IMR-90 (cell line): Measurements from ENCODE around the gene CDH13. TPM values are rescaled to one million over a fixed set of nuclear protein-coding genes. Genes with fewer than 3 reads are reported as not detected.

ENCODE experiments used
- ATAC-seq: fragments of 200-7000 bp; cut with Tn5 transposase; 2 replicates; pipeline ENCODE4 v1.9.1; 2020; ENCODE audit warnings: low read depth, mild to moderate bottlenecking, moderate library complexity
- BruUV-seq: library from RNA; stranded (reverse); fragments of 400-500 nt; replicated peaks from 2 replicates; lab custom pipeline; 2021; lab: Mats Ljungman, UMichigan
- CTCF ChIA-PET: fragments of 300-600 bp; formaldehyde crosslinking; extraction: SDS; loops from one replicate; lab custom pipeline; 2021; ENCODE audit warnings: antibody characterized with exemption; lab: Yijun Ruan, JAX
- POLR2A ChIA-PET: fragments of 300-600 bp; sonication (Branson Sonifier 250); formaldehyde crosslinking; loops from one replicate; lab custom pipeline; 2022; ENCODE audit warnings: antibody characterized with exemption; ENCODE audit not compliant: unreplicated experiment; lab: Charles Lee
- DNase-seq: peaks from one replicate; pipeline ENCODE4 v3.0.0; 2013
- H2AFZ ChIP-seq: replicated peaks from 2 replicates; pipeline ENCODE3; 2013; ENCODE audit warnings: low read length, mild to moderate bottlenecking; ENCODE audit not compliant: poor library complexity
- H2AK5ac ChIP-seq: 2 replicates; pipeline ENCODE4 v1.6.1; 2013; ENCODE audit warnings: low read depth, low read length, inconsistent platforms
- H2AK9ac ChIP-seq: replicated peaks from 2 replicates; pipeline ENCODE3; 2013; ENCODE audit warnings: mild to moderate bottlenecking, low read depth, low read length, moderate library complexity; ENCODE audit not compliant: poor library complexity
- H2BK120ac ChIP-seq: 2 replicates; pipeline ENCODE4 v1.6.1; 2013; ENCODE audit warnings: low read depth, low read length, inconsistent platforms
- H2BK15ac ChIP-seq: 3 replicates; pipeline ENCODE4 v1.6.1; 2013; ENCODE audit warnings: low read depth, low read length, inconsistent platforms
- H2BK20ac ChIP-seq: 2 replicates; pipeline ENCODE4 v1.6.1; 2013; ENCODE audit warnings: low read depth, mild to moderate bottlenecking, inconsistent platforms, low read length, moderate library complexity
- H2BK5ac ChIP-seq: 2 replicates; pipeline ENCODE4 v1.6.1; 2013; ENCODE audit warnings: mild to moderate bottlenecking, low read depth, low read length, inconsistent platforms; ENCODE audit not compliant: poor library complexity, severe bottlenecking
- H3K14ac ChIP-seq: replicated peaks from 2 replicates; pipeline ENCODE4 v1.6.1; 2013; ENCODE audit warnings: low read depth, low read length, inconsistent platforms
- H3K18ac ChIP-seq: 2 replicates; pipeline ENCODE4 v1.6.1; 2013; ENCODE audit warnings: low read depth, low read length, control low read depth
- H3K23ac ChIP-seq: 2 replicates; pipeline ENCODE4 v1.6.1; 2013; ENCODE audit warnings: low read depth, low read length, inconsistent platforms
- H3K27ac ChIP-seq: 2 replicates; pipeline ENCODE4 v1.5.1; 2013; ENCODE audit warnings: mild to moderate bottlenecking, control low read depth, low read length; ENCODE audit not compliant: insufficient read depth
- H3K27me3 ChIP-seq: 2 replicates; pipeline ENCODE4 v1.6.1; 2013; ENCODE audit warnings: low read length; ENCODE audit not compliant: control insufficient read depth, insufficient read depth
- H3K36me3 ChIP-seq: 2 replicates; pipeline ENCODE4 v1.6.1; 2013; ENCODE audit warnings: low read length, mixed read lengths; ENCODE audit not compliant: control insufficient read depth, insufficient read depth
- H3K4ac ChIP-seq: 2 replicates; pipeline ENCODE4 v1.6.1; 2013; ENCODE audit warnings: low read depth, low read length, inconsistent platforms
- H3K4me1 ChIP-seq: 2 replicates; pipeline ENCODE4 v1.6.1; 2013; ENCODE audit warnings: low read length, mixed read lengths; ENCODE audit not compliant: control insufficient read depth, insufficient read depth
- H3K4me2 ChIP-seq: 2 replicates; pipeline ENCODE4 v1.6.1; 2013; ENCODE audit warnings: low read depth, mild to moderate bottlenecking, control low read depth, low read length, moderate library complexity
- H3K4me3 ChIP-seq: 2 replicates; pipeline ENCODE4 v1.5.1; 2013; ENCODE audit warnings: low read depth, mild to moderate bottlenecking, control low read depth, low read length, moderate library complexity; ENCODE audit not compliant: insufficient read depth
- H3K56ac ChIP-seq: 2 replicates; pipeline ENCODE4 v1.6.1; 2013; ENCODE audit warnings: low read length, inconsistent platforms; ENCODE audit not compliant: insufficient read depth; ENCODE audit errors: extremely low read depth
- H3K79me1 ChIP-seq, 2 experiments: 2 replicates each; pipeline ENCODE4 v1.6.1; 2013; ENCODE audit warnings: low read length in 2 of 2, inconsistent platforms in 1 of 2, low read depth in 1 of 2
- H3K9ac ChIP-seq: 2 replicates; pipeline ENCODE4 v1.6.1; 2013; ENCODE audit warnings: low read depth, low read length, control low read depth
- H3K9me1 ChIP-seq: 2 replicates; pipeline ENCODE4 v1.6.1; 2013; ENCODE audit warnings: low read length, inconsistent platforms; ENCODE audit not compliant: insufficient read depth
- H3K9me3 ChIP-seq: 2 replicates; pipeline ENCODE4 v1.6.1; 2013; ENCODE audit warnings: low read length; ENCODE audit not compliant: control insufficient read depth, insufficient read depth
- H4K20me1 ChIP-seq: 2 replicates; pipeline ENCODE4 v1.6.1; 2013; ENCODE audit warnings: low read length, inconsistent platforms; ENCODE audit not compliant: insufficient read depth
- H4K5ac ChIP-seq: 2 replicates; pipeline ENCODE4 v1.6.1; 2013; ENCODE audit warnings: mild to moderate bottlenecking, low read depth, low read length, control low read depth
- H4K8ac ChIP-seq, 2 experiments: 2 replicates each; pipeline ENCODE4 v1.6.1; 2013; ENCODE audit warnings: low read depth in 2 of 2, low read length in 2 of 2, control low read depth in 1 of 2, inconsistent platforms in 1 of 2
- H4K91ac ChIP-seq: 2 replicates; pipeline ENCODE4 v1.6.1; 2013; ENCODE audit warnings: low read depth, low read length, inconsistent platforms; ENCODE audit not compliant: insufficient read depth
- ELK1 ChIP-seq: fragments of 150-350 bp; IDR thresholded peaks from 2 replicates; pipeline ENCODE4 v1.6.1; 2016; ENCODE audit warnings: low read depth, mild to moderate bottlenecking, low read length, moderate library complexity, borderline replicate concordance
- POLR2A ChIP-seq: IDR thresholded peaks from 2 replicates; pipeline ENCODE4 v1.6.1; 2012; ENCODE audit warnings: mild to moderate bottlenecking, low read depth, low read length
- WGBS, 2 experiments: methylation state at CpG; one replicate each; pipeline versions ENCODE4 v1.1.5 to v1.1.7; 2013; ENCODE audit warnings: missing lambda C conversion rate in 2 of 2; ENCODE audit not compliant: insufficient read length in 1 of 2; ENCODE audit errors: extremely low coverage in 2 of 2; 5-methylcytosine and 5-hydroxymethylcytosine counted together
- dilution Hi-C: fragments of 300-500 bp; cut with HindIII; formaldehyde crosslinking; loops from one replicate; pipeline ENCODE4 v1.14.3; 2018; ENCODE audit warnings: low sequenced_read_pairs; ENCODE audit not compliant: unreplicated experiment
- in situ Hi-C: fragments of 300-500 bp; cut with MboI; formaldehyde crosslinking; loops from 3 replicates; pipeline ENCODE4 v1.14.3; 2019; ENCODE audit warnings: low sequenced_read_pairs, inconsistent platforms, mixed read lengths
- intact Hi-C: fragments of 100-400 bp; cut with micrococcal nuclease; formaldehyde crosslinking; loops from 2 replicates; pipeline ENCODE4 v1.10.0; 2022
- polyA plus RNA-seq, 3 experiments: library from polyadenylated mRNA; depleted of rRNA; stranded (reverse); fragments of >200 nt; gene quantifications; 2 replicates each; pipeline ENCODE4 v1.2.3, GENCODE V29; 2012; ENCODE audit warnings: low replicate concordance in 1 of 3
- total RNA-seq: library from RNA; depleted of rRNA; stranded (reverse); fragments of >200 nt; gene quantifications from 2 replicates; pipeline ENCODE4 v1.2.3, GENCODE V29; 2012

The CDH13 gene
- total and polyA plus RNA-seq, 2 of the 4 experiments (the other 2 are of a cell fraction) = 61.6 to 74.7 TPM

- H2BK20ac ChIP-seq = peak overlapping the region; percentile 40; the same call in 1 of the 2 replicates
- intact Hi-C loops = loop anchor here (5.0 to 10.0 kb wide), 2 partner anchors 345 to 362 kb away; no protein-coding TSS in a partner anchor
- H3K56ac ChIP-seq = no peak overlapping the region
- no peak overlapping the region for H3K9ac ChIP-seq
- WGBS, 2 experiments = 96% methylated on average over 4 of the region's 4 CpGs; no CpG with 5 or more reads in 1 of the 2 experiments
- no peaks in the 10 kb centered on the region for H4K20me1 ChIP-seq
- no peak for TF ChIP-seq ELK1
- TF ChIP-seq POLR2A = no peak
- POLR2A ChIA-PET = no interaction called here
- peaks cover 4% of the 10 kb centered on the region for H3K9me1 ChIP-seq
- peak overlapping the region; percentile 40 for H3K4ac ChIP-seq
- no peaks in the 10 kb centered on the region for H3K36me3 ChIP-seq
- DNase-seq (no peak), ATAC-seq (no peak)
- peak overlapping the region in 1 of 2 experiments; percentile 54; a peak in 1 of 4 replicates for H4K8ac ChIP-seq
- H2AFZ ChIP-seq = no peak overlapping the region
- no peak overlapping the region; the same call in 1 of the 2 replicates for H4K5ac ChIP-seq
- H4K91ac ChIP-seq = no peak overlapping the region
- H2BK120ac ChIP-seq = peak overlapping the region; percentile 71; the same call in 1 of the 2 replicates
- no peak overlapping the region for H3K27ac ChIP-seq
- in situ Hi-C loops = no loop called here
- H3K79me1 ChIP-seq = peaks cover 10 to 28% of the 10 kb centered on the region in 2 experiments; a peak in 3 of 4 replicates
- no TSS peak for BruUV-seq
- no peak overlapping the region for H3K4me2 ChIP-seq
- H2AK9ac ChIP-seq = no peak overlapping the region
- CTCF ChIA-PET = interaction anchor here (0.6 kb wide), 1 partner anchor 76 kb away, joined by 4 read pairs; no protein-coding TSS in a partner anchor
- no peak overlapping the region for H3K18ac ChIP-seq
- no peaks in the 10 kb centered on the region for H3K9me3 ChIP-seq
- peaks cover 2% of the 10 kb centered on the region; the same call in 1 of the 2 replicates for H3K4me1 ChIP-seq
- peak overlapping the region; percentile 69 for H2BK5ac ChIP-seq
- no peaks in the 10 kb centered on the region for H3K27me3 ChIP-seq
- dilution Hi-C loops = no loop called here
- no peak overlapping the region for H3K23ac ChIP-seq
- H3K14ac ChIP-seq = peak overlapping the region; percentile 65
- peak overlapping the region; percentile 95 for H2AK5ac ChIP-seq
- no peak overlapping the region for H3K4me3 ChIP-seq
- peak overlapping the region; percentile 68; the same call in 2 of the 3 replicates for H2BK15ac ChIP-seq
Measured at GRCh38 chr16:82996814-82997213, 370.0 kb downstream of the CDH13 start.
